ENCODE data around the gene APOL3.
"Not testable (repeated sequence)": the region's sequence is repeated elsewhere in the genome, so short reads cannot be mapped to it uniquely, and the experiment has no call there.

APOL3 gene

DNA sequence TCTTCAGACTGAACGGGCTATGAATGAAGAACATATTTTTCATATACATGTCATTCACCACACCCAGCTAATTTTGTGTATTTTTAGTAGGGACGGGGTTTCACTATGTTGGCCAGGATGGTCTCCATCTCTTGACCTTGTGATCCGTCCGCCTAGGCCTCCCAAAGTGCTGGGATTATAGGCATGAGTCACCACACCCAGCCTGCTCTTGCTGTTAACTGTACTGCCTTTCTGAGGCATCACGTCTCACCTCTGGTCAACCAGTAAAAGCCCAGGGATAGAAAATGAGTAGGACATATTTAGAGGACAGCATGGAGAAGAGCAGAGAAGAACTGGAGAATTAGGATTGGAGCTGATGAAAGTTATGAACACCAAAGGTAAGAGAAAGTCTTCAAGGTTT, 55.6 kb downstream of the APOL3 start:
- TF ChIP-seq, protein P1, sequence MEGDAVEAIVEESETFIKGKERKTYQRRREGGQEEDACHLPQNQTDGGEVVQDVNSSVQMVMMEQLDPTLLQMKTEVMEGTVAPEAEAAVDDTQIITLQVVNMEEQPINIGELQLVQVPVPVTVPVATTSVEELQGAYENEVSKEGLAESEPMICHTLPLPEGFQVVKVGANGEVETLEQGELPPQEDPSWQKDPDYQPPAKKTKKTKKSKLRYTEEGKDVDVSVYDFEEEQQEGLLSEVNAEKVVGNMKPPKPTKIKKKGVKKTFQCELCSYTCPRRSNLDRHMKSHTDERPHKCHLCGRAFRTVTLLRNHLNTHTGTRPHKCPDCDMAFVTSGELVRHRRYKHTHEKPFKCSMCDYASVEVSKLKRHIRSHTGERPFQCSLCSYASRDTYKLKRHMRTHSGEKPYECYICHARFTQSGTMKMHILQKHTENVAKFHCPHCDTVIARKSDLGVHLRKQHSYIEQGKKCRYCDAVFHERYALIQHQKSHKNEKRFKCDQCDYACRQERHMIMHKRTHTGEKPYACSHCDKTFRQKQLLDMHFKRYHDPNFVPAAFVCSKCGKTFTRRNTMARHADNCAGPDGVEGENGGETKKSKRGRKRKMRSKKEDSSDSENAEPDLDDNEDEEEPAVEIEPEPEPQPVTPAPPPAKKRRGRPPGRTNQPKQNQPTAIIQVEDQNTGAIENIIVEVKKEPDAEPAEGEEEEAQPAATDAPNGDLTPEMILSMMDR (IDR thresholded peaks at IDR 0.05; ENCODE audit: low read depth, low read length, missing control alignments) = no peak
- Histone ChIP-seq H3K27ac (no peak overlapping the region), H3K36me3 (replicated peaks) (no peaks in the 10 kb centered on the region)

DNA sequence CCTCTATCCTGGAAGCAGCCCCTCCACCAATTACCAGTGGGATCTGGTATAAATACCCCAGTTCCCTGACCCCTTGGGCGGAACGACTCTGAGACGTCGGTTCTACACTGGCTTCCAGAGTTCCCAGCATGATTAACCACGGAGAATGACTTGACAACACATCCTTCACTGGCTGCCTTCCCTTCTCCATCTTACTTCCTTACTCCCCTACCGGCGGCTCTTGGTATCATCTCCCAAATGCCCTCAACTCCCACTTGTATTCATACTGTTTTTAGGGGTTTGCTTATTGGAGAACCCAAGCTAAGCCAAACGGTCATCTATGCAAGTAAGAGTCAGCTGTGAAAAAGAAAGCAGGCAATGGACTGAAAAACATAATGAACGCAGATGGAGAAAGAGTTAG, 56.1 kb downstream of the APOL3 start:
- in situ Hi-C loops (cut with HindIII; ENCODE audit: low pct_ligation_motif_present, low sequenced_read_pairs) = no loop called here
- DNase-seq = no peak
- TF ChIP-seq, protein P1 (IDR thresholded peaks at IDR 0.05; ENCODE audit: low read depth, low read length, missing control alignments) = peak; percentile 43
- Histone ChIP-seq H3K27me3 (replicated peaks) (no peaks in the 10 kb centered on the region), H3K4me3 (ENCODE audit: low read depth, low read length) (no peak overlapping the region), H3K27ac (no peak overlapping the region), H3K36me3 (replicated peaks) (no peaks in the 10 kb centered on the region)

More for the DNA sequence above, 55.6 kb downstream of the APOL3 start:
- Histone ChIP-seq H3K4me3 (ENCODE audit: low read depth, low read length) (no peak overlapping the region), H3K27me3 (replicated peaks) (no peaks in the 10 kb centered on the region)
- in situ Hi-C loops (cut with HindIII; ENCODE audit: low pct_ligation_motif_present, low sequenced_read_pairs) = no loop called here
- DNase-seq = peak; percentile 12

DNA sequence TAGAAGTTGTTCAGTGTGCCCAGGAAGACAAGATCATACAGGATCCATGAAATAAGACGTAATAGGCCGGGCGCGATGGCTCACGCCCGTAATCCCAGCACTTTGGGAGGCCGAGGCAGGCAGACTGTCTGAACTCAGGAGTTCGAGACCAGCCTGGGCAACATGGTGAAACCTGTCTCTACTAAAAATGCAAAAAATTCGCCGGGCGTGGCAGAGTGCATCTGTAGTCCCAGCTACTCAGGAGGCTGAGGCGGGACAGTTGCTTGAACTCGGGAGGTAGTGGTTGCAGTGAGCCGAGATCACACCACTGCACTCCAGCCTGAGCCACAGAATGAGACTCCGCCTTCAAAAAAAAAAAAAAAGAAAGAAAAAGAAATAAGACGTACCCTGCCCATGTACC, 56.7 kb downstream of the APOL3 start:
- no peak overlapping the region for H3K4me3 ChIP-seq (ENCODE audit: low read depth, low read length)
- TF ChIP-seq, protein P1 (IDR thresholded peaks at IDR 0.05; ENCODE audit: low read depth, low read length, missing control alignments) = no peak
- no peaks in the 10 kb centered on the region for H3K36me3 ChIP-seq (replicated peaks)
- no peaks in the 10 kb centered on the region for H3K27me3 ChIP-seq (replicated peaks)
- H3K27ac ChIP-seq = no peak overlapping the region
- no peak for DNase-seq
- in situ Hi-C loops (cut with HindIII; ENCODE audit: low pct_ligation_motif_present, low sequenced_read_pairs) = no loop called here

DNA sequence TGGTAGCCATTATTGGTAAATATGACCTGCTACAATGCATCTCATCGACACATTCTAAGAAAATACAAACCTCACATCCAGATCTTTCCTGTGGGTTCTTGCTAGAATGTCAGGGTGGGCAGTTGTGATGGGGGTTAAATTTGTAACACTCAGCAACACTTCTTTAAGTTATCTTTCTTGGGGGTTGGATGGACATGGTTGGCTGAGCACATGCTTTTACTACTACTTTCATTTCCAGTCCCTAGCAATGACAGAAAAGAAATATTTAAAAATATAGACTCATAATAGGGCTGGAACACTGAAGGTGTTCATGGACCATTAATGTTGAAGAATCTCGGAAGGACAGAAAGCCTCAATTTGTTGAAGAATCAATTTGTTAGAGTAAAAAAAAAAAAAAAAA, 57.6 kb downstream of the APOL3 start:
- Histone ChIP-seq H3K27me3 (replicated peaks) (no peaks in the 10 kb centered on the region), H3K27ac (no peak overlapping the region), H3K4me3 (ENCODE audit: low read depth, low read length) (no peak overlapping the region), H3K36me3 (replicated peaks) (no peaks in the 10 kb centered on the region)
- in situ Hi-C loops (cut with HindIII; ENCODE audit: low pct_ligation_motif_present, low sequenced_read_pairs) = no loop called here
- no peak for DNase-seq
- TF ChIP-seq, protein P1 (IDR thresholded peaks at IDR 0.05; ENCODE audit: low read depth, low read length, missing control alignments) = no peak

DNA sequence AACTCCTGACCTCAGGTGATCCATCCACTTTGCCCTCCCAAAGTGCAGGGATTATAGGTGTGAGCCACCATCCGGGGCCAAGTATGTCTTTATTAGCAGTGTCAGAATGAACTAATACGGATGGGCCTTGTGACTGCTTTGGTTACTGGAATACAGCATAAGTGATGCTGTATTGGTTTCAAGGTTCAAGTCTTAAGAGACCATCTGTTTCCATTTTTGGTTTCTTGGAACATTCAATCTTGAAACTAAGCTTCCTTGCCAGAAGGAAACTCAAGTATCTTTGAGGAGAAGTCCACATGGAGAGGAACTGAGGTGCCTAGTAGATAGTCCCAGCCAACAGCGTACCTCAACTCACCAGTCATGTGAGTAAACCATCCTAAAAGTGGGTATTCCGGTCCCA, 58.8 kb downstream of the APOL3 start:
- no peak for DNase-seq
- in situ Hi-C loops (cut with HindIII; ENCODE audit: low pct_ligation_motif_present, low sequenced_read_pairs) = no loop called here
- H3K27ac ChIP-seq = no peak overlapping the region
- TF ChIP-seq, protein P1 (IDR thresholded peaks at IDR 0.05; ENCODE audit: low read depth, low read length, missing control alignments) = no peak
- H3K27me3 ChIP-seq (replicated peaks) = no peaks in the 10 kb centered on the region
- no peak overlapping the region for H3K4me3 ChIP-seq (ENCODE audit: low read depth, low read length)
- H3K36me3 ChIP-seq (replicated peaks) = no peaks in the 10 kb centered on the region

DNA sequence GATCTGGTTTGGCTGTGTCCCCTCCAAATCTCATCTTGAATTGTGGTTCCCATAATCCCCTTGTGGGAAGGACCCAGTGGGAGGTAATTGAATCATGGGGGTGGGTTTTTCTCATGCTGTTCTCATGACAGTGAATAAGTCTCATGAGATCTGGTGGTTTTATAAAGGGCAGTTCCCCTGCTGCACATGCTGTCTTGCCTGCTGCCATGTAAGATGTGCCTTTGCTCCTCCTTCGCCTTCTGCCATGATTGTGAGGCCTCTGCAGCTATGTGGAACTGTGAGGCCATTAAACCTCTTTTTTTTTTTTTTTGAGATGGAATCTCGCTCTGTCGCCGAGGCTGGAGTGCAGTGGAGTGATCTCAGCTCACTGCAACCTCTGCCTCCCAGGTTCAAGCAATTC, 59.6 kb downstream of the APOL3 start:
- H3K36me3 ChIP-seq (replicated peaks); H3K4me3 ChIP-seq (ENCODE audit: low read depth, low read length); in situ Hi-C loops (cut with HindIII; ENCODE audit: low pct_ligation_motif_present, low sequenced_read_pairs); H3K27me3 ChIP-seq (replicated peaks); H3K27ac ChIP-seq; DNase-seq: not testable (repeated sequence)

Measured in brain microvascular endothelial cell (primary cell).